Common myeloid progenitor, CD34-positive (primary cell): ENCODE data around the gene ALKBH1.
A peak's percentile ranks its signal among the peaks of the same experiment; 100 is the strongest.

Experiments used
- CTCF ChIA-PET: fragments of 350-600 bp; sonication (Branson Sonifier 250); formaldehyde crosslinking; loops from one replicate; lab custom pipeline; 2021; ENCODE audit warnings: antibody characterized with exemption; lab: Charles Lee
- POLR2A ChIA-PET: fragments of 350-600 bp; sonication (Branson Sonifier 250); formaldehyde crosslinking; loops from one replicate; lab custom pipeline; 2021; ENCODE audit warnings: antibody characterized with exemption; lab: Charles Lee
- DNase-seq, 3 donors: peaks; one replicate each; pipeline versions ENCODE4 v3.0.0 to v3.0.0-alpha.2; 2013
- H3K27ac ChIP-seq, 2 experiments: 1 replicate in 1 of 2; 2 replicates in 1 of 2; pipeline ENCODE4 v1.7.0; 2013; ENCODE audit warnings: inconsistent platforms in 2 of 2, low read length in 2 of 2, mild to moderate bottlenecking in 2 of 2, low read depth in 1 of 2, moderate library complexity in 1 of 2; ENCODE audit not compliant: severe bottlenecking in 2 of 2, insufficient read depth in 1 of 2, poor library complexity in 1 of 2
- H3K27me3 ChIP-seq, 5 experiments: replicated peaks in 2 of 5; 1 replicate in 3 of 5; 2 replicates in 2 of 5; pipeline versions ENCODE4 v1.6.1 to v1.7.0; 2013; ENCODE audit warnings: low read length in 4 of 5, mild to moderate bottlenecking in 2 of 5, moderate library complexity in 2 of 5, inconsistent platforms in 1 of 5; ENCODE audit not compliant: insufficient read depth in 5 of 5, control insufficient read depth in 4 of 5
- H3K36me3 ChIP-seq, 4 experiments: 1 replicate in 2 of 4; 2 replicates in 2 of 4; pipeline versions ENCODE4 v1.6.1 to v1.7.0; 2013; ENCODE audit warnings: low read length in 3 of 4, control low read depth in 1 of 4, mild to moderate bottlenecking in 1 of 4; ENCODE audit not compliant: control insufficient read depth in 4 of 4, insufficient read depth in 4 of 4
- H3K4me1 ChIP-seq, 4 experiments: 1 replicate in 3 of 4; 2 replicates in 1 of 4; pipeline versions ENCODE4 v1.6.1 to v1.7.1; 2013; ENCODE audit warnings: low read length in 3 of 4, mild to moderate bottlenecking in 3 of 4, control low read depth in 1 of 4, inconsistent platforms in 1 of 4, moderate library complexity in 1 of 4; ENCODE audit not compliant: control insufficient read depth in 4 of 4, insufficient read depth in 4 of 4; ENCODE audit errors: control extremely low read depth in 1 of 4
- H3K4me3 ChIP-seq, 7 experiments: 1 replicate in 4 of 7; 2 replicates in 3 of 7; pipeline versions ENCODE4 v1.5.1 to v1.7.0; 2013; ENCODE audit warnings: mild to moderate bottlenecking in 7 of 7, low read length in 6 of 7, moderate library complexity in 6 of 7, inconsistent platforms in 2 of 7, low read depth in 2 of 7, control low read depth in 1 of 7; ENCODE audit not compliant: insufficient read depth in 4 of 7, control insufficient read depth in 1 of 7; ENCODE audit errors: extremely low read depth in 1 of 7
- H3K9me3 ChIP-seq, 5 experiments: 1 replicate in 4 of 5; 2 replicates in 1 of 5; pipeline versions ENCODE4 v1.6.1 to v1.7.1; 2013; ENCODE audit warnings: low read length in 4 of 5, mild to moderate bottlenecking in 2 of 5, inconsistent platforms in 1 of 5, low read depth in 1 of 5, moderate library complexity in 1 of 5; ENCODE audit not compliant: control insufficient read depth in 4 of 5, insufficient read depth in 2 of 5; ENCODE audit errors: control extremely low read depth in 1 of 5
- WGBS: methylation state at CpG from one replicate; pipeline ENCODE4 v1.1.5; 2013; ENCODE audit not compliant: insufficient coverage; 5-methylcytosine and 5-hydroxymethylcytosine counted together

Gene ALKBH1

GRCh38 chr14:77657280-77657679, 50.5 kb downstream of the ALKBH1 start:
- Histone ChIP-seq H3K4me3 (no peak overlapping the region), H3K27ac (no peak overlapping the region), H3K4me1 (peaks cover 0 to 16% (median 12%) of the 10 kb centered on the region in 4 experiments), H3K9me3 (no peaks in the 10 kb centered on the region), H3K27me3 (no peaks in the 10 kb centered on the region), H3K36me3 (no peaks in the 10 kb centered on the region)
- no peak for DNase-seq
- 38% methylated on average over 3 of the region's 5 CpGs for WGBS
- ChIA-PET POLR2A (no interaction called here), CTCF (no interaction called here)

DNA sequence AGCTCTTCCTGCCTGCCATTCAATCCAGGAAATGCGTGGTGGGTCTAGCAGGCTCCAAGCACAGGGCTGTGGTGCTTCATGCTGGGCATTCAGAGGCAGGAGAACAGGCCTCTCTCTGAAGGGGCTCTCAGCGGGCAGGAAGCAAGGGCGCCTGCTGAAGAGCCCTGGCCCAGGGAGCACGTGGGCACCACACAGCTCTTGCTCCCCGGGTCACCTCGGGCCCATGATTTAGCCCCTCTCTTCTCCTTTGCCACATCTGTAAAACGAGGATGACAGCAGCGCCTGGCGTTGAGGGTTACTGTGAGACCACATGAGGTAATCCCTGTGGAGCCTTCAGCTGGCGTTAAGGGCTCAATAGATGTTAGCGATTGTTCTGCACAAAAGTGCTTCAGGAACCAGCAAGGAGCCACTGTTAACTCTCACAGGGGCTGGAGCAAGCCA, 53.8 kb downstream of the ALKBH1 start:
- Histone ChIP-seq H3K27me3 (no peaks in the 10 kb centered on the region), H3K27ac (no peak overlapping the region), H3K36me3 (no peaks in the 10 kb centered on the region), H3K4me1 (peaks cover 0 to 16% (median 12%) of the 10 kb centered on the region in 4 experiments), H3K4me3 (no peak overlapping the region), H3K9me3 (no peaks in the 10 kb centered on the region)
- CTCF ChIA-PET: interaction anchor here (0.6 to 1.8 kb wide), 6 partner anchors 9 to 379 kb away, joined by 3 to 10 read pairs (median 3); no protein-coding TSS in a partner anchor
- WGBS: 59% methylated on average over 11 of the region's 11 CpGs
- POLR2A ChIA-PET: no interaction called here
- DNase-seq: peak in 2 of 3 donors; percentile 39 to 63

DNA sequence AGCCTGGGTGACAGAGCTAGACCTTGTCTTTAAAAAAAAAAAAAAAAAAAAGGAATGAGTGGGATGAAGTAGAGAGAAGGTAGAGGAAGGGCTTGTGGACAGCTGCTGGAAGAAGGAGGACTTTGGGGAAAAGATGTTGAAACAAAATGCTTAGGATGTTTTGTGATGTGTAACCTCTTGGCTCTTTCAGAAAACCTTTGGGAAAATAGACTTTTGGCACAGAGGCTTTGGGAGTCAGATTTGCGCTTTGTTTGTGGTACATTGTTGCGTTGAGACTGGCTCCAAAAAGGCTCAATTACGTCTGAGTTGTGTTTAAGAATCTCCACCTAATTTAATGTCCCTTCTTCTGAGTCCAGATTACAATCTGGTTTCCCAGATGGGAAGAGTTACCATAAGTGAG, 58.5 kb downstream of the ALKBH1 start:
- Histone ChIP-seq H3K27ac (no peak overlapping the region), H3K9me3 (no peaks in the 10 kb centered on the region), H3K36me3 (no peaks in the 10 kb centered on the region), H3K27me3 (no peaks in the 10 kb centered on the region), H3K4me3 (no peak overlapping the region), H3K4me1 (peaks cover 0 to 10% (median 9%) of the 10 kb centered on the region in 4 experiments)
- no peak for DNase-seq
- WGBS: 100% methylated on average over 2 of the region's 3 CpGs
- ChIA-PET POLR2A (no interaction called here), CTCF (interaction anchor here (0.5 to 1.7 kb wide), 2 partner anchors 12 to 1282 kb away, joined by 3 read pairs; no protein-coding TSS in a partner anchor)

- Histone ChIP-seq H3K9me3 (no peaks in the 10 kb centered on the region), H3K27ac (no peak overlapping the region), H3K27me3 (no peaks in the 10 kb centered on the region), H3K4me3 (no peak overlapping the region), H3K4me1 (peaks cover 0 to 4% (median 3%) of the 10 kb centered on the region in 4 experiments), H3K36me3 (no peaks in the 10 kb centered on the region)
- 80% methylated on average over 2 of the region's 2 CpGs for WGBS
- ChIA-PET POLR2A (interaction anchor here (0.7 kb wide), 1 partner anchor 10 kb away, joined by 4 read pairs; no protein-coding TSS in a partner anchor), CTCF (interaction anchor here (0.5 kb wide), 1 partner anchor 1283 kb away, joined by 3 read pairs; no protein-coding TSS in a partner anchor)
- DNase-seq: no peak
These were observed 59.2 kb downstream of the ALKBH1 start for GRCh38 chr14:77648520-77649200.

DNA sequence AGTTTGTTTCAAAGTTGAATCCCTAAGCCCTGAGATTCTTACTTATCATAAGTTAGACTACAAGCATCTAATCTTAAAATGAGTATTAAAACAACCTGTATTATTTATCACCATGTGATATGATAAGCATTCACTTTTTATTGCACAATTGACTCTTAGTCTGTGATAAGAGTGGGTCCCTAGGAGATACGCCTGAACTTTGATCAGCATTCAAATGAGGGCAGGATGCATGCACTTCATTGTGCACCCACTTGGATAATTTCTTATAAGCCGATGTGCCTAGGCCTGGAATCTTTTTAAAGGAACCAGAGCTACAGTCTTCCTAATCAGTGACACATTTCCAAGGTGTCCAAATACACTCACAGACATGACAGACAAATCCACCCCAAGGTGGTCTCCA, 60.0 kb downstream of the ALKBH1 start:
- ChIA-PET CTCF (interaction anchor here (0.8 kb wide), 1 partner anchor 12 kb away, joined by 5 read pairs; no protein-coding TSS in a partner anchor), POLR2A (interaction anchor here (0.7 kb wide), 1 partner anchor 11 kb away, joined by 4 read pairs; no protein-coding TSS in a partner anchor)

GRCh38 chr14:77646907-77647306, 60.9 kb downstream of the ALKBH1 start:
- Histone ChIP-seq H3K4me1 (peaks cover under 1 to 6% (median 4%) of the 10 kb centered on the region in 4 experiments), H3K4me3 (no peak overlapping the region), H3K9me3 (no peaks in the 10 kb centered on the region), H3K27me3 (no peaks in the 10 kb centered on the region), H3K36me3 (no peaks in the 10 kb centered on the region), H3K27ac (no peak overlapping the region)
- WGBS: 100% methylated on average over 3 of the region's 4 CpGs
- no peak for DNase-seq
- ChIA-PET POLR2A (no interaction called here), CTCF (interaction anchor here (0.8 to 1.1 kb wide), 2 partner anchors 9 to 35 kb away, joined by 3 read pairs; no protein-coding TSS in a partner anchor)

More for the DNA sequence above, 60.0 kb downstream of the ALKBH1 start:
- DNase-seq: no peak
- no peaks in the 10 kb centered on the region for H3K36me3 ChIP-seq
- H3K27me3 ChIP-seq: no peaks in the 10 kb centered on the region
- H3K9me3 ChIP-seq: no peaks in the 10 kb centered on the region
- no peak overlapping the region for H3K27ac ChIP-seq
- no peaks in the 10 kb centered on the region for H3K4me1 ChIP-seq
- H3K4me3 ChIP-seq: no peak overlapping the region
- 89% methylated on average over 2 of the region's 2 CpGs for WGBS
